Tibial artery (tissue), 4 donors: ENCODE results near the gene ALCAM.

Experiments used
- DNase-seq, 2 donors: peaks; one replicate each; pipeline ENCODE4 v3.0.0-alpha.2; 2019
- H3K27ac ChIP-seq, 2 donors: fragments of 200-600 bp; sonication (generic) in 1 of 2; 1 replicate in 1 of 2; 2 replicates in 1 of 2; pipeline ENCODE4 v1.5.1; 2018 to 2019; ENCODE audit warnings: mild to moderate bottlenecking in 1 of 2
- H3K27me3 ChIP-seq, 2 donors: fragments of 200-600 bp; sonication (generic) in 1 of 2; one replicate each; pipeline versions ENCODE4 v1.5.1 to v1.6.0; 2016 to 2019
- H3K36me3 ChIP-seq, 3 donors: fragments of 200-600 bp; sonication (generic) in 2 of 3; one replicate each; pipeline ENCODE4 v1.5.1; 2016 to 2019; ENCODE audit warnings: mild to moderate bottlenecking in 2 of 3
- H3K4me1 ChIP-seq, 4 donors: fragments of 200-600 bp; sonication (generic) in 2 of 4; 1 replicate in 3 of 4; 2 replicates in 1 of 4; pipeline ENCODE4 v1.5.1; 2016 to 2019
- H3K4me3 ChIP-seq, 2 donors: fragments of 200-600 bp; sonication (generic) in 1 of 2; 1 replicate in 1 of 2; 2 replicates in 1 of 2; pipeline ENCODE4 v1.5.1; 2018 to 2019; ENCODE audit warnings: mild to moderate bottlenecking in 2 of 2
- H3K9me3 ChIP-seq, 3 donors: fragments of 200-600 bp; sonication (generic) in 1 of 3; one replicate each; pipeline ENCODE4 v1.5.1; 2016 to 2019
- CTCF ChIP-seq, 2 experiments: fragments of 200-600 bp in 1 of 2; fragments of 450-650 bp in 1 of 2; IDR thresholded peaks; one replicate each; pipeline ENCODE4 v1.5.1; 2017 to 2019; ENCODE audit warnings: antibody characterized with exemption in 2 of 2, mild to moderate bottlenecking in 1 of 2, moderate library complexity in 1 of 2
- intact Hi-C: fragments of 100-400 bp; cut with DNase I; formaldehyde crosslinking; loops from one replicate; pipeline ENCODE4 v1.15.0; 2023; ENCODE audit warnings: low total_unique reads

ALCAM gene

GRCh38 chr3:105394177-105394576 lies 27.5 kb downstream of the ALCAM start:
- Histone ChIP-seq H3K4me1 (no peaks in the 10 kb centered on the region), H3K9me3 (peaks cover 0 to 16% (median 7%) of the 10 kb centered on the region in 3 donors), H3K36me3 (peaks cover 0 to 5% (median 0%) of the 10 kb centered on the region in 3 donors), H3K27ac (no peak overlapping the region), H3K27me3 (no peaks in the 10 kb centered on the region), H3K4me3 (no peak overlapping the region)
- no peak for DNase-seq
- no peak for TF ChIP-seq CTCF (IDR thresholded peaks at IDR 0.05)
- intact Hi-C loops = no loop called here

- no peaks in the 10 kb centered on the region for H3K4me1 ChIP-seq
- no peak for DNase-seq
- TF ChIP-seq CTCF (IDR thresholded peaks at IDR 0.05) = no peak
- no peaks in the 10 kb centered on the region for H3K27me3 ChIP-seq
- H3K4me3 ChIP-seq = no peak overlapping the region
- H3K9me3 ChIP-seq = no peaks in the 10 kb centered on the region
- H3K36me3 ChIP-seq = peaks cover 0 to 5% (median 0%) of the 10 kb centered on the region in 3 donors
- intact Hi-C loops = no loop called here
- H3K27ac ChIP-seq = no peak overlapping the region
These were observed 31.3 kb downstream of the ALCAM start for GRCh38 chr3:105397974-105398373.

GRCh38 chr3:105398437-105398836 lies 31.7 kb downstream of the ALCAM start:
- H3K4me1 ChIP-seq = no peaks in the 10 kb centered on the region
- H3K4me3 ChIP-seq = no peak overlapping the region
- no peak for TF ChIP-seq CTCF (IDR thresholded peaks at IDR 0.05)
- intact Hi-C loops = no loop called here
- no peak overlapping the region for H3K27ac ChIP-seq
- DNase-seq = no peak
- peaks cover 0 to 2% (median 0%) of the 10 kb centered on the region in 3 donors for H3K36me3 ChIP-seq
- no peaks in the 10 kb centered on the region for H3K27me3 ChIP-seq
- H3K9me3 ChIP-seq = no peaks in the 10 kb centered on the region

- Histone ChIP-seq H3K9me3 (no peaks in the 10 kb centered on the region), H3K4me3 (no peak overlapping the region), H3K4me1 (no peaks in the 10 kb centered on the region), H3K36me3 (no peaks in the 10 kb centered on the region), H3K27ac (no peak overlapping the region), H3K27me3 (no peaks in the 10 kb centered on the region)
- DNase-seq = no peak
- intact Hi-C loops = no loop called here
- TF ChIP-seq CTCF (IDR thresholded peaks at IDR 0.05) = no peak
These were observed 32.4 kb downstream of the ALCAM start for GRCh38 chr3:105399062-105399461.

GRCh38 chr3:105399611-105400010 lies 32.9 kb downstream of the ALCAM start:
- H3K27ac ChIP-seq = no peak overlapping the region
- no peaks in the 10 kb centered on the region for H3K36me3 ChIP-seq
- H3K27me3 ChIP-seq = no peaks in the 10 kb centered on the region
- no peak overlapping the region for H3K4me3 ChIP-seq
- intact Hi-C loops = no loop called here
- no peaks in the 10 kb centered on the region for H3K4me1 ChIP-seq
- no peaks in the 10 kb centered on the region for H3K9me3 ChIP-seq
- no peak for TF ChIP-seq CTCF (IDR thresholded peaks at IDR 0.05)
- no peak for DNase-seq

GRCh38 chr3:105401254-105401653 lies 34.5 kb downstream of the ALCAM start:
- Histone ChIP-seq H3K9me3 (no peaks in the 10 kb centered on the region), H3K4me3 (no peak overlapping the region), H3K27ac (no peak overlapping the region), H3K27me3 (no peaks in the 10 kb centered on the region), H3K36me3 (no peaks in the 10 kb centered on the region), H3K4me1 (no peaks in the 10 kb centered on the region)
- intact Hi-C loops = no loop called here
- no peak for DNase-seq
- no peak for TF ChIP-seq CTCF (IDR thresholded peaks at IDR 0.05)
